Measurements from ENCODE around the gene AKAP12.
A peak's percentile ranks its signal among the peaks of the same experiment; 100 is the strongest.

AKAP12 gene

DNA sequence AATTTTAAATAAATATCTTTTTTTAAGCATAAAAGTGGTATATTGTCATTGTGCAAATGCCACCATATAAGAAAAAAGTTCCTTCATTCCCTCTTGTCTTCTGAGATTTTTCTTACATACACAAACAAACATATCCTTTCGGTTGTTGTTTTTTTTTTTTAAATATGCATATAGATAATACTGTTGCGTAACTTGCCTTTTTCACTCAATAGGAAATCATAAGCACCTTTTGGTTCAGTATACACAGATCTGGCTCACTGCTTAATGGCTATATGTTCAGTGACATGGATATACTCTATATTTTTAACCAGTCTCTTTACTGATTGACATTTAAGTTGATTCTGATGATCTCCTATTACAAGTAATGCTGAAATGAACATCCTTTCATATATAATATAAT lies 40.1 kb downstream of the AKAP12 start:
- DNase-seq (ENCODE audit: low read depth) = no peak

DNA sequence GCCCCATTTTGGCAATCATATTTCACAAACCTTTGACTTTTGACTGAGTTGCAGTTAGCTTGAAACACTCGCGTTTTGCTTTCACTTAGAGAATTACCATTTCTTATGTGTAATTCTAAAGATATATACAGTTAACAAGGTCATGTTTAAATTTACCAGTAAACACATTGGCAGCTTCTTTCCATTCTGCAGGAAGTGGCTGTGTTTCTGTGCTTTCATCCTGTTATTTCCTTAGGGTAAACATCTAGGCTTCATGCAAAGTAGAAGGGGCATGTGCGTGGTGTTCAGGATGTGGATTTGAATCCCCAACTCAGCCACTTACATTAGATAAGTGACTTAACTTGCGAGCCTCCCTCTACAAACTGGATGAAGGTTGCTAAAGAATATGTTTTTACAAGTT lies 41.1 kb downstream of the AKAP12 start:
- no peak for DNase-seq (ENCODE audit: low read depth)

DNA sequence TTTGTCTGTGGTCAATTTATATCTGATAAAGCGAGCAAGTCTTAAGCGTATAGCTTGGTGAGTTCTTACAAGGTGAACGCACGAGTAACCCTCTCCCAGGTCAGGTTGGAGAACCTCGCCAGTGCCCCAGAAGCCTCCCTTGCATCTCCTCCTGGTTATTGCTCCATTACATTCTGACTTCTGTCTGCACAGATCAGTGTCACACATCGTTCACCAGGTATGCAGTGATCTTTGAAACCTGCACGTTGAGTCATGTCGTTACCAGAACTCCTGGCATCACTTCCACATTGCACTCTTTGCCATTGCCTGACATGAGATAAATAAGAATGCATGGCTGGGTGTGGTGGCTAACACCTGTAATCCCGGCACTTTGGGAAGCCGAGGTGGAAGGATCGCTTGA lies 44.2 kb downstream of the AKAP12 start:
- no peak for DNase-seq (ENCODE audit: low read depth)

DNA sequence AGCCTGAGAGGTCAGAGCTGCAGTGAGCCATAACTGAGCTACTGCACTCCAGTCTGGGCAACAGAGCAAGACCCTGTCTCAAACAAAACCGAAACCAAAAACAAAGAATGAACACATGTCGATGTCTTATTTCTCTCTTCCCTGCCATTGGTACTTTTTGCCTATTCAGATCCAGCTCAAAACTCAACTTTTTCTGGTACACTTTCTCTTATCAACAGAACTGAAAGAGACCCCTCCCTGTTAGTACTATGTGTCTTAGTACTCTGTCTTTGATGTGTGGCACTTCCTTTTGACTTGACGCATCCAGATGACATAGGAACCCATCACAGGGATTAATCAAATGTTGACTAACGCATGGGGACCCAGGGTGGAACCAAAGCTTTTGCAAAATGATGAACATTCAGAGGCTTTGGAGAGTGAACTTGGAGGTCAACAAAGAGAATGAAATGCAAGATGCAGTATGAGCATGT lies 44.8 kb downstream of the AKAP12 start:
- DNase-seq (ENCODE audit: low read depth) = no peak

DNA sequence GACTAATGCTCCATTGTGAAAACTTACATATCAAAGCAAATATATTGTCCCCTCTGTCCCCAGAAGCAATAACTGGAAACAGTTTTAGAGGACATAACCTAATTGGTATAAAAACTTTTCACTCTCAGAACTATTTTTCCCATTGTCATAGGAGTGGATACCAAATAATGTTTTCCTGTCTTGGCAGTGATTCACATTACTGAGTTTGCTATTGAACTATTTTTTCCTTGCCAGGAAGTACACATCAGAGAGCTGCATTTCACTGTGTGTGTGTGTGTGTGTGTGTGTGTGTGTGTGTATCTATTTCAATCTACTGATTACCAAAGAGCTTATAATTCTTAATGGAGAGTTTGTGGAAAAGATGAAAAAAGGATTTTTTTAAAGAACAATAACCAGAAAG lies 45.4 kb downstream of the AKAP12 start:
- peak; percentile 81 for DNase-seq (ENCODE audit: low read depth)

DNA sequence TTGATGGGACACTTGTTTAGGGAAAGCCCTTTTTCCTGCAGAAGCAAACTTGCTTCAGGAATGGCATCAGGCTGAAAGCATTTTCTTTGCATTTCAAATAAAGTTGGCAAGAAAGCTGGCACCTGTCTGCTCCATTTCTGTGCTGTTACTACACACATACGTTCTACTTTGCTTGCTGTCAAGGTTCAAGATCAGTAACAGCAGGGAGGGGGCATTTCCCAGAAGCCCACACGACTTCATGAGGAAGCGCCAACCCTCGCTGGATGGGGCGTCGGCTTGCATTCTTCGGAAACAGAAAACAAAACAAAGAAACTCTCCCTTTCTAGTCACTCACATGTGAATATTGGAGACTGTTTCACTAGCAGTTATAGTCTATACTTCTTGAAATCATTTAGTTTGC lies 46.4 kb downstream of the AKAP12 start:
- DNase-seq (ENCODE audit: low read depth) = no peak

DNA sequence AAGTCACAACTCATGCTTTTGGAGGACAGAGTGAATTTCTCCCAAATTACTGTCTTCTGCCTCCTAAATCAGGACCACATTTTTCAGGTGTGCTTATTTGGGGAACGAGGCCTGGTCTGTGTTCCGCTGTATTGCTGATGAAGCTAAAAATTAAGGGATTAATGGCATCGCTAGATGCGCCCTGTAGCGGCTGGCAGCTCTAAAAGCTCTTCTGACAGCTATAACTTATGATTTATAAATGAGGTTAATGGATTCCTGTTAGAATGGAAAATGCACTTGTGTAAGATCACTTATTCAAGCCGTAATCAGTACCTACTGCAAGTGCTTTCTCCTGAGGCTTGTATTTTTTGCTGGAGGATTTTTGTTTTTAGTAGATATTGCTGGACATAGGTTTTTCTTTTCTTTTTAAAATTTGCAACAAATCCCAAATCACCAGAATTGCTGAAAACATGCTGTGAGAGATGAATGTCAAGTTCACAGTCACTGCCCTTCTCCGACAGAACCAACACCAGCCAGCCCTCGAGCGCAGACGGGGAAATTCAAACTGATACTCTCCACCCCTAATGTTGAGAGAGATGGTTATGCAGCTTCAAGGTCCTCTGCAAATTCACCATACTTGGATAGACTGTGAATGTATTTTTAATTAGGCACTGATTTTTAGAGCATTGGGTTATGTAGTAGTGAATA lies 49.1 kb downstream of the AKAP12 start:
- no peak for DNase-seq (ENCODE audit: low read depth)

DNA sequence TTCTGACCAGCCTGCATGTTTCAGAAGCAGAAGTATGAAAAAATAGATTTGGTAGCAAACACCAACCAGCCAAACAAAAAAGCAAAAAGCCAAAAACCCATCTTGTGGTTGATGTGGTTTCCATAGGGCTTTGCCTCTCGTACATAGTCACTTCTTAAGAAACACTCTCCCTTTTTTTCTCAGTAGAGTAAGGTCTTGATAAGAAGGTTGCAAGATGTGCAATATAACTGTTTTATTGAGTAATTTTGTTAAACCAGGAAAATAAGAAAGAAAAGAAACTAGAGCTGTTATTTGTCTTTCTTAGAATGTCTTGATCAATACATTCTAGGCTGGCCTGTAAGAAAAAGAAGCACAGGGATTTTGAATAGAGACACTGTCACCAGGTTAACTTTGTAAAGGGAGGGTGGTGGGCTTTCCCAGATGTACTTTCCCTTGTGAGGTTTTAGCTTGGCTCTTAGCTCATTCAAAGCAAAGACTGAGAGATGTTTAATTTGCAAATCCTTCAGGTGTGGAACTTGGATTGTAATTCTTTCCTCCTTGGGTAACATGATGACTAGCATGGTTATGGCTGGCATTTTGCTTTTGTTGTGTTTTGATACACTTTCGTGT lies 49.7 kb downstream of the AKAP12 start:
- DNase-seq (ENCODE audit: low read depth) = no peak

DNA sequence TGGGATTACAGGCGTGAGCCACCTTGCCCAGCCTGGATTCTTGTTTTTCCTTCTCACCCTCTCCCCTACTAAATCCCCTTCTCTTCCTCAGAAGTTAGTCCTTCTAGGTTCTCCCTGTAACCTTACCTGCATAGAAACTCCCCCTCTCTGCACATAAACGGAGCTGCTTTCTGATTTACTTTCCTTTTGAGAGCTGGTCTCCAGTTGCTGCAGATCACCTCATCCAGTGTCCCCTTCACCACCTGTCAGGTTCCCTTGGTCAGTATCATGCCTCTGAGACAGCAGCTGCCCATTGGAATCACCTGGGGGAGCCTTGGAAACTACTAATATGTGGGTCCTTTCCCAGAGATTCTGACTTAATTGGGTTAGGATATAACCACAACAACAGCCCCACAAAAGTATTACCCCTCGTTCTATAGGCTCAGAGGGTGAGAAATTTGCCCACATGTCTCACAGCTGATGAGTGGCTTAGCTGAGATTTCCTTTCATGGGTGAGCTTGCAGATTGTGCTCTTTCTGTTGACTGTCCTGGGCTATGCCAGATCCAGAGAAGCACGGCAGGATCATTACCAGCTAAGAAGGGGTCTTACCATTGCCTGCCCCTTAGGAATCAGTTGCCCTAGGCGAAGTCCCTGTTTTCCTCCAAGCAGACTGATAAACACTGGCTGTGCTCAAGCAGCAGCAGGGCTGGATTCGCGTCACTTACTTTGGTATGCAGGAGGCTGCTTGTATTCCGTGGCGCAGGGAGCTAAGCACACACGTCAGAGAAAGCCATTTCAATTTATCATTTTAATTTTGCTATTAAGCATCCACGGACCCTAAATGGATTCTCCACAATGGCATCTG lies 51.3 kb downstream of the AKAP12 start:
- peak; percentile 89 for DNase-seq (ENCODE audit: low read depth)

DNA sequence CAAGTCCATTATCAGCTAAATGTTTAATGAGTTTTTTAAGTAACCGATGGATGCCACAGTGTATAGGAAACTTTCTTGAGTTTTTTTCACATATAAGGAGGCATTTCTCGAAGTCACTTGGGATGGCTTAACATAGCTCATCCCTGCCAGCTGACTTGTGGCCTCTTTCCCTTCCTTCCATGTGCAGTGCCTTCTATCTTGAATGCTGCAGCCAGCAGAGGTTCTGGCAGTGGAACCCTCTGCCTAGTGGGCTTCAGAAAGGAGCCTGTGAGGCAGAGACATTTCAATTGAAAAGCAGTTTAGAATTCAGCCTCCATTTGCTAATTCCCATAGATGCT lies 51.9 kb downstream of the AKAP12 start:
- peak; percentile 47 for DNase-seq (ENCODE audit: low read depth)

DNA sequence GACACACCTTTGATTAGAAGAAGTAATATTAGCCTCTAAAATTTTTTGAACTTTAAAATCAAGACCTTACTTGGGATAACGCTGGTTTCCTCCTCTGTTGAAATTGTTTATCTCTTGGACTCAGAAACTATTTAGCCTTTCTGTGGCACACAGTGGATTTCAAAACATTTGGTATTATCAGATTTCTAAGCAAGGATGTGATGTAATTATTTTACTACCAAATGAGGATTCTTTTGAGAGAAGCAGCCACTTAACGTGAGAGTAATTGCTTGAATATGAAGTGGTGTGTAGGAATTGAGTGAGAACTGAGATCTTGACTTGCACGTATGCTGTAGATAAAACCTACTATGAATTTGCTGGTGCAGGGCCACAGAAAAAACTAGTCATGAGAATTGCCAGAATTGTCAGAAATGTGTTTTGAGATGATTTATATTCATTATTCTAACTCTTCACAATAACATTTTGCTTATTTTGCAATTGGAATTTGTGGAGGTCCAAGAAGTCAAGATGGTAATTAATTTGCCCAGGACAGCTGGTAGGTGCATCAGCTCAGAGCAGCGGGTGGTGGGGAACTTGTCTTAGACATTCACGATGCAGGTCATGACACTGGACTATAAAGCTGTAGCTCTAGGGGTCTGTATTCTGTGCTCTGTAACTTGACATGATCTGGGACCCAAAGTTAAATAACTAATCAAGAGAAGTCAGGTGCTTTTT lies 53.4 kb downstream of the AKAP12 start:
- peak; percentile 78 for DNase-seq (ENCODE audit: low read depth)

DNA sequence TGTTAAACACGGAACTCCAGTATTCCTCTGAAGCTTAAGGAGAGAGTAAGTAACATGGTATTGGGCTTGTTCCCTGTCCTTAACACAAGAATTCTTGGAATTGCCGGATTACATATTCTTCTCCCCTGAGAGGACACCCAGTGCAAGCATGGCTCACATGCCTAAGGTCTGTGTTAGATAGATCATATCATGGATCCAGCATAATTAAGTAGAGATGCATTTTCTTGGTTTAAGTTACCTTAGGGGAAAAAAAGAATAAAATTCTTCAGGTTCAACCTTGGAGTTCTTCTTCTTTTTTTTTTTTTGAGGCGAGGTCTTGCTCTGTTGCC lies 53.9 kb downstream of the AKAP12 start:
- DNase-seq (ENCODE audit: low read depth) = no peak

DNA sequence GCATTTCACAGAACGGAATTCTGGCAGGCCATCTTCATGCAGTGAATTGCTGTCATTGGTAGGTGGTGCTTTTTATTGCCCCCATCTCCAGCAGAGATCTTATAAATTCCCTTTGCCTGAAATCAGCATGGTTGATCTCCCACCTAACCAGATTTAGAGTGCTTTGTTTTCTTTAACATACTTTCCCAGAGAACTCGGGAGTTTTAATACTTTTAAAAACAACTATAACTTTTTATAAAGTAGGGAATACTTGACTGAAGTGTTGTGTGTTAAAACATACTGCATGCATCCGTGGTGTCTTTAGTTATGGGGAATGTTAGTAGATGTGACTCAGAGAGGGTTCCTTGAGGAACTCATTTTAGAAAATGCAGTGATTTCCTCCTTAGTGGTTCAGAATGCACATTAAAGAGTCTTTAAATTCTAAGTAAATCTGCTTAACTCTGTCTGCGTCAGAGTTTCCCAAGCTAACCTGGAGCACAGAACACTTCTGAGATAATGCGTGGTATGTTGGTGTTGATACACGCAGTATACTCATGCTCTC lies 54.9 kb downstream of the AKAP12 start:
- DNase-seq (ENCODE audit: low read depth) = no peak

DNA sequence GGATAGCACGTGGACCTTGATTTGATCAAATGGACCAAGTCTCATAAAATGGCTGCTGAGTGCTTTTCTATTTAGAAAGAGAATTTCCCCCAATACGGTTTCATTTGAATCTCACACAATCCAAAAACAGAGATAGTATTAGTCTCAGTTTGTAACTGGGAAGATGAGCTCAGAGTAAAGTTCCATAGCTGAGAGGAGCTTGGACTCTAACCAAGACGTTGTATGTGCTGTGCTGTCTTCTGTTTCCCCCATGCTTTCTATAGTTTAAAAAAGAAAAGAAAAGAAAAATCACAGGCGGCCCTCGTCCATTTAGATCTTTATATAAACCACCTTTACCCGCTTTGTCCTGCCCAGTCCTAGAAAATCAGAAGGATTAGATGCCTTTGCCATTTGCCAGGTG lies 58.1 kb downstream of the AKAP12 start:
- DNase-seq (ENCODE audit: low read depth) = no peak

DNA sequence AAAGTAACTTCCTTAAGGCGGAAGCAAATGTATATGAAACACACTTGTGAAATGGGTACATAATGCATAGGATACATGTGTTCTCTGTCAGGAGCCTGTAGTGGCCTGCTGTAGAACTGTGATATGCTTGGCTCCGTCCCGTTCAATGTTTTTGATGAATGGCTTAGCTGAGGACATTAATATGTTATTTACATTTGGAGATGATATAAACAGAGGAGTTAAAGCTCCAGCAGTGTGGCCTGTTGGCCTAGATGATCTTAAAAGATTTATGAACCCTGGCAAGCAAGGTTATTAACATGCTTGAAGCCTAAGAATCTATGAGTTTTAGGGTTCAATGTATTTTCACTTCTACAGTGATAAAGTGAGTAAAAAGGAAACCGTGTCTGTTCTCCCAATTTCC lies 59.2 kb downstream of the AKAP12 start:
- no peak for DNase-seq (ENCODE audit: low read depth)

DNA sequence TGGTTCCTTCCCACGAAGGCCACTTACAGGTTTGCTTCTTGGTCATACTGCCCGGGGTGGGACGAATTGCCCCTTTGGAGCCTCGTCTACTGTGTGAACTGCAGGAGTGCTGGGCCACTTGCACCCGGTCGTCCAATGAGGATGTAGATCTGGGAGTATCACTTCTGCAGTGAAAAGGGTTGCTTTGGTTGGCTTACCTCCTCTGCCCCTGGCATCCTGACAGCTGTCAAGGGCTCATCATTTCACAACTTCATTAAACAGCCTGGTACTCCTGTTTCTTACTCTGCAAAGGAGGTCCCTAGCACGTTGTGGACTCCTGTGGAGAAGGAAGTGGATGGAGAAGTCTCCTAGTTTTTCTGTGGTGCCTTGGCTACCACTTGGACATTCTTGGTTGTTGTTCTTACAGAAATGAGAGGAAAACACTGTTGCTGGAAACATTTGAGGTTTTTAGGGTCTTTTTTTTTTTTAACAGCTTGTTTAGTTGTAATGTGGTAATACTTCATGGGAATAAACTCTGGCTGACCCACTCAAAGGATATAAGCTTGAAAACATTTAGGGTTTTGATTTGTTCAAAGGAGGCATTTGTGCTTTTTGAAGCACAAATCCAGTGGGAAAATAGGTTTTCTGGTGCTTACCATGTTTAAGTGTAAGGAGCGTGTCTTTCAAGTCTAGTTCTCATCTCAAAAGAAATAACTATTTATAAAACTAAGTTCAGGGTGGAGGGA lies 60.7 kb downstream of the AKAP12 start:
- DNase-seq (ENCODE audit: low read depth) = no peak

DNA sequence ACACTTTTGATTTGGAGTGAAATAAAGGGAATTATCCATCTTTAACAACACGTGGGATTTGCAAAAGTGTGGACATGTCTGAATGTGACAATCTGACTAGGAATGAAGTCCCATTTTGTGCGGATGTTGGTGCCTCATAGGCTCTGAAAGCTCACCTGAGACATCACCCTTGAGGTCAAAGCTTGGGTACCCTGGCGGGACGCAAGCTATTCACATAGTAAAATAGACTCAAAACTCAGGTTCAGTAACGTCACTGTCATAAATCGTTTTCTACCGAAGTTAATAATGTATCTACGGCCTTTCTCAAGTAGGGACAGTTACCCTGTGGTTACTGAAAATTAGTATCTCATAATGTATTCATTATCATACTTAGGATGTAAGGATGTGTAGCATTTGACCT lies 61.8 kb downstream of the AKAP12 start:
- DNase-seq (ENCODE audit: low read depth) = no peak

DNA sequence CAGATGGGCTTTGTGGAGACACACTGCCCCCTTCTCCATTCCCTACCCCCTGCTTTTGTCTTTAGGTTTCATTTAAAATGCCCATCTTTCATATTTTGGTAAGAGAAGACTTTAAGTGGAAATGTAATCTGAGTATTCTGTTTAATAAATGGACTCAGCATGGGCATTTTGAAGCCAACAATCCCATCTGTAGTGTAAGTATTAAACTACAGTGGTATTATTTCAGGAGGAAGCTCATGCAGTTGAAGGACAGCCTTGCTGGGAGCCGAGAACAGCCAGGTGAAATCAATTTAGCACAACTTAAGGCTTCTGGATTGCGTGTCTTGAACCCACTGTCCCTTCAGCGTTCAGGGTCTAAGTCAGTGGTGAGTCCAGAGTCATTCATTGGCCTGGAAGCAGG lies 63.5 kb downstream of the AKAP12 start:
- DNase-seq (ENCODE audit: low read depth) = no peak

DNA sequence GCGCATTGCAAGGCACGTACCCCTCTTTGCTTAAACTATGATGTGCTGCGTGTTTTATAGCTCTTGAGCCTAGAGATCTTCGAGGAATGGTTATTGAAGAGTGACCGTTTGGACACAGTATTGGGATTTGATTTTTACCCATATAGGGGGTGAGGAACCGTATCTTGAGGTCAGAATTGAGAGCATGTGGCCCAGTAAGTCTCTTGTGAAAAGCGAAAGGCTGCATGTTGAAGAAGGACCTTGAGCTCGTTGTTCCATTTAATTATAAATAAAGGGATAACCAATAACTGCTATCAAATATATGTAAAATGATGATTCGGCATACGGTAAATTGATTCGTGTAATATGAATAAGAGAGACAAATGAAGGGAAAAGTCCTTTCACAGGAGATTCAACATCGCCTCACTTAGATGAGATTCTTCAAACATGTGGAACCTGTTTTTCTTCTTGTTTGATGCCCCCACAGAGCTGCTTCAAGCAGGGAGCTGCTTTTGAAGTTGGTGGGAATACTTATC lies 66.6 kb downstream of the AKAP12 start:
- DNase-seq (ENCODE audit: low read depth) = no peak

DNA sequence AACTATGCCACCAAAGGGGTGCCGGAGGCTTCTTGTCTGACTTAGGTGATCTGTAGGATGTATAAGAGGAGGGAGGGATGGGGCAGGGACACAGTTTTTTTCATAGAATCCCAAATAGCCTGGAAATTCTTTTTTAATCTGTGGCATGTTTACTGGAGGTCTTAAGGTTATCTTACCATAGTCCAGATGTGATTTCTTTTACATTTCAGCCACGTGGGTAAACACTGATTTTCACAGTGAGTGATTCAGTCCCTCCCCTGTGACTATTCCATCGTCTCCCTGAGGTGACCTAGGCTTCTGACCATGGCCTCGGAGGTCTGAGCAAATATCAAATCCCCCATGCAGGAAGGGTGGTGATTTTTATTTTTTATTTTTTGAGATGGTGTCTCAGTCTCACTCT lies 67.7 kb downstream of the AKAP12 start:
- DNase-seq (ENCODE audit: low read depth) = no peak

DNA sequence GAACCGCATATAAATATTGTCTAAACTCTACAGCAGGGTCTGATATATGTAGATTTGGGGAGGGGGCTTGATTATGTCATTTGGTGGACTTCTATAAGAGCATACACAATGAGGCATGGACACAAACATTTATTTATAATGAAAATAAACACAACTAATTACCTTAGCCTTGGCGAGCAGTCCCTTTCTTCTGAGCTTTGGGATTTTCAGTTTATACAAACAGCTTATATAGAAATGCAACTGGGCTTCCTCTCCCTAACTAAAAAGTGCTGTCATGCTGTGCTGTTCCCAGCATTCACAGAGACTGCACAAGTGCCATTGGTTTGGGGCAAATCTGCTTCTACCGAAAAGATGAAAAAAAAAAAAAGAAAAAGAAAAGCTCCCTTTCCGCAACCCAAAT lies 69.9 kb downstream of the AKAP12 start:
- no peak for DNase-seq (ENCODE audit: low read depth)

DNA sequence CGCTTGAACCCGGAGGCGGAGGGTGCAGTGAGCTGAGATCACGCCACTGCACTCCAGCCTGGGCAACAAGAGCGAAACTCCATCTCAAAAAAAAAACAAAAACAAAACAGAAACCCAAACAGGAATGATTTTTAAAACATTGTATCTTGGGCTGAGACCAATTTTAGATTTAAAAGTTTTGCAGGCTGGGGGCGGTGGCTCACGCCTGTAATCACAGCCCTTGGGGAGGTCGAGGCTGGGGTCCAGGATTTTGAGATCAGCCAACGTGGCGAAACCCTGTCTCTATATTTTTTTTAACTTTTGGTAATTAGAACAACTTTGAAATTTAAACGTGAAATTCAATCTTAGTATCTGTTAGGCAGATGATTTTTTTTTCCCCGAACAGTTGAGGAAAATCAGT lies 70.5 kb downstream of the AKAP12 start:
- DNase-seq (ENCODE audit: low read depth) = no peak
